HCT116 (cell line): ENCODE measurements around the gene SFR1. TPM values are rescaled to one million over a fixed set of nuclear protein-coding genes. Genes with fewer than 3 reads are reported as not detected.

Experiments
- ATAC-seq: fragments of 200-7000 bp; cut with Tn5 transposase; 2 replicates; pipeline ENCODE4 v1.9.1; 2020; ENCODE audit warnings: mild to moderate bottlenecking, moderate library complexity
- BruUV-seq: library from RNA; stranded (reverse); fragments of 400-500 nt; replicated peaks from 2 replicates; lab custom pipeline; 2021; lab: Mats Ljungman, UMichigan
- CTCF ChIA-PET: fragments of 300-600 bp; sonication (Branson Sonifier 250); formaldehyde crosslinking; loops from one replicate; lab custom pipeline; 2021; ENCODE audit warnings: antibody characterized with exemption; lab: Charles Lee
- POLR2A ChIA-PET: fragments of 300-600, 350-600 bp; sonication (Branson Sonifier 250); formaldehyde crosslinking; loops from one replicate; lab custom pipeline; 2021; ENCODE audit warnings: antibody characterized with exemption; lab: Charles Lee
- RAD21 ChIA-PET, 2 experiments: fragments of 300-600 bp; sonication (Branson Sonifier 250); formaldehyde crosslinking; loops; one replicate each; lab custom pipeline; 2023; ENCODE audit warnings: low total read pairs in 2 of 2; ENCODE audit not compliant: uncharacterized antibody in 2 of 2, unreplicated experiment in 2 of 2, low non-redundant PET in 1 of 2; lab: Charles Lee
- DNase-seq: peaks from one replicate; pipeline ENCODE4 v3.0.0-alpha.2; 2010; ENCODE audit warnings: low read depth, low spot score
- H2AFZ ChIP-seq: fragments of 200-600 bp; shearing (Covaris generic), sonication (generic); 2 replicates; pipeline ENCODE4 v1.6.1; 2017; ENCODE audit warnings: low read depth, mixed run types, mixed read lengths, antibody characterized with exemption, low read length; ENCODE audit not compliant: poor library complexity, severe bottlenecking
- H3K27ac ChIP-seq: 2 replicates; pipeline ENCODE4 v1.5.1; 2012; ENCODE audit warnings: low read depth, low read length
- H3K27me3 ChIP-seq: fragments of 200-600 bp; sonication (generic); 2 replicates; pipeline ENCODE4 v1.6.1; 2016; ENCODE audit warnings: mixed run types, low read length, mixed read lengths; ENCODE audit not compliant: insufficient read depth
- H3K36me3 ChIP-seq, 2 experiments: fragments of 200-500 bp in 1 of 2; fragments of 200-600 bp in 1 of 2; sonication (Bioruptor generic) in 1 of 2; sonication (generic) in 1 of 2; 2 replicates each; pipeline versions ENCODE4 v1.5.1 to v1.6.1; 2014 to 2016; ENCODE audit warnings: low read length in 2 of 2, inconsistent platforms in 1 of 2, mixed read lengths in 1 of 2, mixed run types in 1 of 2; ENCODE audit not compliant: insufficient read depth in 2 of 2, control insufficient read depth in 1 of 2
- H3K4me1 ChIP-seq, 2 experiments: fragments of 200-600 bp in 1 of 2; sonication (generic) in 1 of 2; 2 replicates each; pipeline versions ENCODE4 v1.5.1 to v1.6.1; 2012 to 2017; ENCODE audit warnings: low read length in 2 of 2, inconsistent platforms in 1 of 2, mild to moderate bottlenecking in 1 of 2, mixed read lengths in 1 of 2, mixed run types in 1 of 2, moderate library complexity in 1 of 2; ENCODE audit not compliant: insufficient read depth in 2 of 2, control insufficient read depth in 1 of 2
- H3K4me2 ChIP-seq: fragments of 200-600 bp; sonication (generic); 2 replicates; pipeline ENCODE4 v1.6.1; 2017; ENCODE audit warnings: mixed run types, low read length, mixed read lengths
- H3K4me3 ChIP-seq, 2 experiments: fragments of 200-600 bp in 1 of 2; sonication (generic) in 1 of 2; replicated peaks in 1 of 2; 2 replicates each; pipeline ENCODE4 v1.5.1; 2011 to 2016; ENCODE audit warnings: low read length in 2 of 2, control low read depth in 1 of 2, low read depth in 1 of 2, mild to moderate bottlenecking in 1 of 2, mixed read lengths in 1 of 2, mixed run types in 1 of 2
- H3K79me2 ChIP-seq: fragments of 200-600 bp; sonication (generic); 2 replicates; pipeline ENCODE4 v1.6.1; 2017; ENCODE audit warnings: mild to moderate bottlenecking, mixed run types, low read length, moderate library complexity, mixed read lengths; ENCODE audit not compliant: insufficient read depth
- H3K9ac ChIP-seq: fragments of 200-600 bp; sonication (generic); 2 replicates; pipeline ENCODE4 v1.6.1; 2016; ENCODE audit warnings: low read length, mixed read lengths
- H3K9me2 ChIP-seq: fragments of 200-600 bp; sonication (generic), shearing (Covaris generic); 2 replicates; pipeline ENCODE4 v1.6.1; 2017; ENCODE audit warnings: mixed run types, mild to moderate bottlenecking, moderate library complexity; ENCODE audit not compliant: insufficient read depth
- H3K9me3 ChIP-seq, 2 experiments: fragments of 200-500 bp in 1 of 2; fragments of 200-600 bp in 1 of 2; sonication (Bioruptor generic) in 1 of 2; sonication (generic) in 1 of 2; 2 replicates each; pipeline ENCODE4 v1.6.1; 2014 to 2017; ENCODE audit warnings: low read length in 2 of 2, mixed read lengths in 2 of 2, inconsistent platforms in 1 of 2, low read depth in 1 of 2, mild to moderate bottlenecking in 1 of 2, mixed run types in 1 of 2, moderate library complexity in 1 of 2; ENCODE audit not compliant: control insufficient read depth in 1 of 2, insufficient read depth in 1 of 2
- H4K20me1 ChIP-seq: fragments of 200-600 bp; sonication (generic), shearing (Covaris generic); 2 replicates; pipeline ENCODE4 v1.6.1; 2017; ENCODE audit warnings: mixed run types, mild to moderate bottlenecking, moderate library complexity; ENCODE audit not compliant: insufficient read depth
- CBX3 ChIP-seq: IDR thresholded peaks from 2 replicates; pipeline ENCODE4 v1.6.1; 2012; ENCODE audit warnings: low read depth
- CEBPB ChIP-seq: IDR thresholded peaks from 2 replicates; pipeline ENCODE4 v1.6.1; 2012; ENCODE audit warnings: low read depth
- CTCF ChIP-seq, 3 experiments: fragments of 200-600 bp in 1 of 3; sonication (generic) in 1 of 3; IDR thresholded peaks in 2 of 3; conservative IDR thresholded peaks in 1 of 3; 2 replicates each; pipeline ENCODE4 v1.5.1; 2012 to 2017; ENCODE audit warnings: low read depth in 2 of 3, low read length in 2 of 3, antibody characterized with exemption in 1 of 3, borderline replicate concordance in 1 of 3, control low read depth in 1 of 3, mild to moderate bottlenecking in 1 of 3, mixed read lengths in 1 of 3, mixed run types in 1 of 3, moderate library complexity in 1 of 3; ENCODE audit not compliant: insufficient read depth in 1 of 3
- ELF1 ChIP-seq: IDR thresholded peaks from 2 replicates; pipeline ENCODE4 v1.6.1; 2012; ENCODE audit warnings: low read depth, borderline replicate concordance
- EZH2 ChIP-seq: fragments of 200-600 bp; sonication (generic); IDR thresholded peaks from 2 replicates; pipeline ENCODE4 v1.6.1; 2017; ENCODE audit warnings: antibody characterized with exemption, mixed run types
- EZH2phosphoT487 ChIP-seq: fragments of 200-600 bp; IDR thresholded peaks from 2 replicates; pipeline ENCODE4 v1.6.1; 2018; ENCODE audit warnings: antibody characterized with exemption, borderline replicate concordance
- FOSL1 ChIP-seq: IDR thresholded peaks from 2 replicates; pipeline ENCODE4 v1.6.1; 2012; ENCODE audit warnings: low read depth
- MAX ChIP-seq: IDR thresholded peaks from 2 replicates; pipeline ENCODE4 v1.6.1; 2012
- RAD21 ChIP-seq: IDR thresholded peaks from 2 replicates; pipeline ENCODE4 v1.6.1; 2012; ENCODE audit warnings: low read depth, mild to moderate bottlenecking
- SIN3A ChIP-seq: IDR thresholded peaks from 2 replicates; pipeline ENCODE4 v1.6.1; 2012; ENCODE audit warnings: low read depth
- SP1 ChIP-seq: IDR thresholded peaks from 2 replicates; pipeline ENCODE4 v1.6.1; 2012; ENCODE audit warnings: low read depth
- SRF ChIP-seq: IDR thresholded peaks from 2 replicates; pipeline ENCODE4 v1.6.1; 2012; ENCODE audit warnings: low read depth
- YY1 ChIP-seq: IDR thresholded peaks from 2 replicates; pipeline ENCODE4 v1.6.1; 2011; ENCODE audit warnings: low read length, low read depth, moderate library complexity, mild to moderate bottlenecking; ENCODE audit not compliant: insufficient replicate concordance; ENCODE audit errors: extremely low read depth
- ZNF274 ChIP-seq: fragments of 200-500 bp; sonication (Bioruptor generic); IDR thresholded peaks from 2 replicates; pipeline ENCODE4 v1.6.1; 2014; ENCODE audit warnings: mild to moderate bottlenecking, low read depth, low read length, inconsistent platforms
- intact Hi-C: fragments of 100-400 bp; cut with micrococcal nuclease; formaldehyde crosslinking; loops from 2 replicates; pipeline ENCODE4 v1.10.0; 2022
- total RNA-seq: library from RNA; stranded (reverse); gene quantifications from one replicate; pipeline ENCODE4 v1.2.1, GENCODE V29; 2021; ENCODE audit not compliant: unreplicated experiment

SFR1 gene
- total RNA-seq, 1 experiment from 2014 or later, result 38.5 TPM

- Histone ChIP-seq H3K36me3 (peaks cover 3% of the 10 kb centered on the region in 2 experiments; a peak in 2 of 4 replicates), H4K20me1 (no peaks in the 10 kb centered on the region), H3K4me2 (no peak overlapping the region), H3K4me3 (no peak overlapping the region), H2AFZ (no peak overlapping the region), H3K9ac (no peak overlapping the region), H3K9me2 (no peaks in the 10 kb centered on the region), H3K79me2 (no peaks in the 10 kb centered on the region), H3K27me3 (no peaks in the 10 kb centered on the region), H3K27ac (no peak overlapping the region), H3K4me1 (peaks cover 13 to 20% of the 10 kb centered on the region in 2 experiments), H3K9me3 (no peaks in the 10 kb centered on the region)
- BruUV-seq, result no TSS peak
- no peak for TF ChIP-seq EZH2
- no peak for TF ChIP-seq EZH2phosphoT487
- no peak for TF ChIP-seq RAD21
- TF ChIP-seq MAX, result no peak
- TF ChIP-seq SP1, result no peak
- TF ChIP-seq CTCF (IDR thresholded peaks at IDR 0.05 in 2 of 3, conservative IDR thresholded peaks at IDR 0.05 in 1 of 3; ENCODE audit: borderline replicate concordance in 1 of 3, insufficient read depth in 1 of 3, low read depth in 2 of 3, low read length in 2 of 3), result no peak
- no peak for TF ChIP-seq CEBPB
- TF ChIP-seq SRF, result no peak
- ATAC-seq, result no peak
- intact Hi-C loops, result no loop called here
- RAD21 ChIA-PET, result no interaction called here
- CTCF ChIA-PET, result interaction anchor here (5.3 kb wide), 1 partner anchor 10 kb away, joined by 44 read pairs; no protein-coding TSS in a partner anchor
- POLR2A ChIA-PET, result no interaction called here
- DNase-seq, result no peak
These were observed 8.1 kb downstream of the SFR1 start for GRCh38 chr10:104130041-104130440.

GRCh38 chr10:104138131-104138530, 16.2 kb downstream of the SFR1 start:
- Histone ChIP-seq H3K9me3 (no peaks in the 10 kb centered on the region), H4K20me1 (no peaks in the 10 kb centered on the region), H3K9ac (no peak overlapping the region), H3K27ac (no peak overlapping the region), H3K27me3 (no peaks in the 10 kb centered on the region), H2AFZ (no peak overlapping the region), H3K4me2 (no peak overlapping the region), H3K4me1 (no peaks in the 10 kb centered on the region), H3K9me2 (no peaks in the 10 kb centered on the region), H3K4me3 (no peak overlapping the region), H3K79me2 (no peaks in the 10 kb centered on the region), H3K36me3 (no peaks in the 10 kb centered on the region)
- intact Hi-C loops, result no loop called here
- POLR2A ChIA-PET, result no interaction called here
- no TSS peak for BruUV-seq
- no peak for ATAC-seq
- RAD21 ChIA-PET, result no interaction called here
- DNase-seq, result no peak
- TF ChIP-seq CBX3 (no peak), FOSL1 (no peak), MAX (no peak), EZH2 (no peak), ZNF274 (no peak), YY1 (no peak), ELF1 (no peak), SIN3A (no peak)
- CTCF ChIA-PET, result interaction anchor here (4.3 to 4.4 kb wide), 2 partner anchors 9 to 16 kb away, joined by 37 to 44 read pairs; partner anchors contain the start of gene SFR1
